ENCODE data around the gene RFX4.

- no peak for TF ChIP-seq TCF12 (IDR thresholded peaks at IDR 0.05; ENCODE audit: low read depth, low read length)
- TF ChIP-seq EZH2 (IDR thresholded peaks at IDR 0.05; ENCODE audit: low read depth, low read length, severe bottlenecking), result no peak
- TF ChIP-seq CTCF (IDR thresholded peaks at IDR 0.05; ENCODE audit: control extremely low read depth in 1 of 3, insufficient read depth in 1 of 3, low read depth in 1 of 3, low read length in 3 of 3), result no peak
- no peak for TF ChIP-seq ASH2L (IDR thresholded peaks at IDR 0.05; ENCODE audit: low read length)
Measured at GRCh38 chr12:106605254-106605653, 22.4 kb downstream of the RFX4 start.
